Activated naive CD4-positive, alpha-beta T cell treated with anti-CD3 and anti-CD28 coated beads, Interleukin-2, amount 10 ng/mL, durations not matched to agents 7 days and 5 days (primary cell): ENCODE measurements around the gene ITGAV.

Source experiments
- CTCF ChIA-PET: fragments of 350-600 bp; sonication (Branson Sonifier 250); formaldehyde crosslinking; loops from one replicate; lab custom pipeline; 2021; ENCODE audit warnings: antibody characterized with exemption; lab: Charles Lee
- DNase-seq: peaks from one replicate; pipeline ENCODE4 v3.0.0-alpha.2; 2020
- H3K27ac Mint-ChIP-seq: one replicate; pipeline ENCODE4 v1.8.0; 2021; ENCODE audit warnings: mild to moderate bottlenecking, moderate library complexity, mixed read lengths
- H3K27me3 Mint-ChIP-seq: one replicate; pipeline ENCODE4 v1.8.0; 2021; ENCODE audit warnings: mild to moderate bottlenecking, mixed read lengths
- H3K36me3 Mint-ChIP-seq: one replicate; pipeline ENCODE4 v1.8.0; 2021; ENCODE audit warnings: mixed read lengths
- H3K4me1 Mint-ChIP-seq: one replicate; pipeline ENCODE4 v1.8.0; 2021; ENCODE audit warnings: mixed read lengths
- H3K4me3 Mint-ChIP-seq: one replicate; pipeline ENCODE4 v1.8.0; 2021; ENCODE audit warnings: mild to moderate bottlenecking, moderate library complexity, mixed read lengths
- H3K9me3 Mint-ChIP-seq: one replicate; pipeline ENCODE4 v1.8.0; 2021; ENCODE audit warnings: mixed read lengths

Gene ITGAV

DNA sequence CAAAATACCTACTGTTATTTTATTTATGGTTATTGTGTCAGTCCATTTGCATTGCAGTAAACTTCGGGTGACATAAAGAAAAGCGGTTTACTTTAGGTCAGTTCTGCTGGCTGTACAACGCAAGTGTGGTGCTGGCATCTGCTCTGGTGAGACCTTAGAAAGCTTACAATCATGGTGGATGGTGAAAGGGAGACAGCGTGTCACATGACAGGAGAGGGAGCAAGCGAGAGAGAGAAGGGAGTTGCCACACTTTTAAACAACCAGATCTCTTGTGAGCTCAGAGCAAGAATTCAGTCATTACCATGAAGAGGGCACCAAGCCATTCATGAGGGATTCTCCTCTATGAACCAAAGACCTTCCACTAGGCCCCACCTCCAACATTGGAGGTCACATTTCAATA, 102.0 kb downstream of the ITGAV start:
- DNase-seq, result no peak
- no peak overlapping the region for H3K4me3 Mint-ChIP-seq
- H3K36me3 Mint-ChIP-seq, result no peaks in the 10 kb centered on the region
- H3K27me3 Mint-ChIP-seq, result peaks cover 34% of the 10 kb centered on the region
- peaks cover 9% of the 10 kb centered on the region for H3K4me1 Mint-ChIP-seq
- H3K27ac Mint-ChIP-seq, result no peak overlapping the region
- H3K9me3 Mint-ChIP-seq, result peaks cover 9% of the 10 kb centered on the region
- CTCF ChIA-PET, result no interaction called here

DNA sequence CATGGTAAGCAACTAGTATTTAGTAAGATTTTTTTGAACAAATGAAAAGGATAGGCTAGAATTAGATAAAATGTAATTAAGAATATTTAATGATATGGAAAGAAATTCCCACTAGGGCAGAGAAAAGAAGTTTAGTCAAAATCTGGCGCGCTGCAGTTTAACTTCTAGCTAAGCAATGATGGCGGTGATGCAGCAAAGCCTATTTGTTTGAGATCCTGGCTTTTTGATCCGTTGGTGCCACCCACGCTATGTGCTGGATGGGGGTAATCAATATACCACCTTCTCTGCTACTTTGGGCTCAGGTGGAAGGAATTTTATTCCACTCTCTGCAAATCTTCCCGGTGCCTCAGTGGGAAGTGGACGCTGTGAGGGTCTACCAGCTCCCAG, 103.6 kb downstream of the ITGAV start:
- Mint-ChIP-seq H3K4me1 (peaks cover 9% of the 10 kb centered on the region), H3K27ac (no peak overlapping the region), H3K9me3 (no peaks in the 10 kb centered on the region), H3K36me3 (no peaks in the 10 kb centered on the region), H3K4me3 (peak overlapping the region; percentile 20), H3K27me3 (peaks cover 38% of the 10 kb centered on the region)
- no peak for DNase-seq
- CTCF ChIA-PET, result no interaction called here

DNA sequence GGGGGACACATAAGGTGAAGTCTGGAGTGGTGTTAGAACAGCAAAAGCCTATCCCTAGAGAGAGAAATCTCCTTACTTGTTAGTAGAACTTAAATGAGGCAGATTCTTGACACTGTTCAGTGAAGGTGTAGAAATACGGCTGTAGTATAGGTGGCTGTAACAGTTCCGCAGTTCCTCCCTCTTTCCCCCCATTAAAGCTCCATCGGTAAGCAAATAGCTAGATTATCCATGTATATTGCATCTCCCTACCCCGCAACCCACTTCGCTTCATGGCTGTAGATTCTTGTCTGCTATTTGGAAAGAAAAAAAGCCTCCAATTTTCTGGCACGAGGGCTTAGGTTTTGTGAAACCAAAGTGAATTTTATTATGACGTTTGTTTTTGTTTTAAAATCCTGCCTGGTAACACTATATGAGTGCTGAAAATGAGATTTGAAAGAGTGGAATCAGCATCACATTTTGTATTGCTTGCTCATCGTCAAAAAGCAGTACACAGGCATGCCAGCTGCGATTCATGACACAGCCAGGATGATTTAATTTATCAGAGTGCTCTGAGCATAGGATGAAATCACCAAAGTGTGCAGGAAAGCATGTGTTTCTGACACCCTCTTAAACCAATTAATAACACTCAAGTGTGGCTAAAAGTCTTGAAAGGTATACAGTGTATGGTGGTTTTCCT, 105.4 kb downstream of the ITGAV start:
- H3K9me3 Mint-ChIP-seq, result no peaks in the 10 kb centered on the region
- CTCF ChIA-PET, result interaction anchor here (1.3 to 1.5 kb wide), 2 partner anchors 54 to 193 kb away, joined by 4 read pairs; no protein-coding TSS in a partner anchor

DNA sequence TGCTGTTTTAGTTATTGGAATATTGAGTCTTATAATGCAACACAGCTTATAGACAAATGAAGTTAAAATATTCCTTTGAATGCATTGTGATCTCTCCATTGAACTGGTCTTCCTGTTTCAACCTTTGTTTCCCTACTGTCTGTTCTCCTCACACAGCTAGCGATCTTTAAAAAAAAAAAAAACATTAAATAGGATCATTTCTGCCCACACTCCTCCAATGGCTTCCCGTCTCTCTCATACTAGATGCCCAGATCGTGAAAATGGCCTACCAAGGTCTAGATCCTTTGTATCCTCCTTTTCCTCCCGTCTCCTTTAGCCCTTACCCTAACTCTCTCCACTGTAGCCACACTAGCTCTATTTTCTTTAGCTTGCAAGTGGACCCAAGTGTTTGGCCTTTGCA, 106.4 kb downstream of the ITGAV start:
- H3K36me3 Mint-ChIP-seq, result no peaks in the 10 kb centered on the region
- no peaks in the 10 kb centered on the region for H3K9me3 Mint-ChIP-seq
- no peak for DNase-seq
- no peak overlapping the region for H3K27ac Mint-ChIP-seq
- CTCF ChIA-PET, result interaction anchor here (1.3 kb wide), 1 partner anchor 55 kb away, joined by 4 read pairs; no protein-coding TSS in a partner anchor
- H3K4me3 Mint-ChIP-seq, result no peak overlapping the region
- H3K4me1 Mint-ChIP-seq, result peaks cover 9% of the 10 kb centered on the region
- peaks cover 50% of the 10 kb centered on the region for H3K27me3 Mint-ChIP-seq

More for the DNA sequence above, 105.4 kb downstream of the ITGAV start:
- H3K4me1 Mint-ChIP-seq, result peaks cover 9% of the 10 kb centered on the region
- no peak overlapping the region for H3K27ac Mint-ChIP-seq
- no peak for DNase-seq
- no peak overlapping the region for H3K4me3 Mint-ChIP-seq
- H3K36me3 Mint-ChIP-seq, result no peaks in the 10 kb centered on the region
- peaks cover 46% of the 10 kb centered on the region for H3K27me3 Mint-ChIP-seq

DNA sequence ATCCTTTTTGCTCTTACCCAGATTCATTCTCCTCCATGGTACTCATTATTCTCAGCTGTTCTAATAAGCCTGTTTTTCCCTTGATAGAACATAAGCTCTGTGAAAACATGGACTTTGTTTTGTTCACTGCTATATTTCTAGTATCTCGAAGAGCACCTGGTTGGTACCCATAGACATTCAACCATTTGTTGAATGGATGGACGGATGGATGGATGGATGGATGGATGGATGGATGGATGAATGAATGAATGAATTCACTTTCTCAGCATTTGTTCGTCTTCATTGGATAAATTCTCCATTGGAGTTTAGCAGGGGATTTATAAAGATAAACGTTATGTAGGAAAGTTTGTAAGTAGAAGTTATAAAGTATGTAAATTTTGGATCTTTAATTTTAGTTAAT, 106.9 kb downstream of the ITGAV start:
- peaks cover 9% of the 10 kb centered on the region for H3K4me1 Mint-ChIP-seq
- H3K36me3 Mint-ChIP-seq, result no peaks in the 10 kb centered on the region
- DNase-seq, result no peak
- peaks cover 48% of the 10 kb centered on the region for H3K27me3 Mint-ChIP-seq
- no peak overlapping the region for H3K4me3 Mint-ChIP-seq
- no peaks in the 10 kb centered on the region for H3K9me3 Mint-ChIP-seq
- CTCF ChIA-PET, result no interaction called here
- H3K27ac Mint-ChIP-seq, result no peak overlapping the region

DNA sequence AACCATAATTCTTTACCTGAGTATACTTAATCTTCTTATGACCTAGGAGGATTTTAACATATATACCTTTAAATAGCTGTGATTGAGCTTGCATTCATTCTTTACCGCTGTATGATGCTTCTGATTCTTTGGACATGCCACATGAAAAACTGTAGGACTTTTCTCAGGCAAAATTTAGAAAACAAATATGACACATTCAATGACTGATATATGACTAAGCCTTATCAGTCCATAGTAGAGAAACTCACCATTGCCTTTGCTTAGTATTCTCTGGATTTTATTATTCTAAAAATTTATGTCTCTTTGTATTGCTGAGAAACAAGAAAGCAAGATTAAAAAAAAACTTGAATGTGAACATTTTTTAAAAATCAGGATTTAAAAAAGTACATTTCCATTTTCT, 107.7 kb downstream of the ITGAV start:
- H3K27ac Mint-ChIP-seq, result no peak overlapping the region
- CTCF ChIA-PET, result no interaction called here
- DNase-seq, result no peak
- no peaks in the 10 kb centered on the region for H3K9me3 Mint-ChIP-seq
- peaks cover 46% of the 10 kb centered on the region for H3K27me3 Mint-ChIP-seq
- H3K36me3 Mint-ChIP-seq, result no peaks in the 10 kb centered on the region
- H3K4me1 Mint-ChIP-seq, result peaks cover 9% of the 10 kb centered on the region
- no peak overlapping the region for H3K4me3 Mint-ChIP-seq

DNA sequence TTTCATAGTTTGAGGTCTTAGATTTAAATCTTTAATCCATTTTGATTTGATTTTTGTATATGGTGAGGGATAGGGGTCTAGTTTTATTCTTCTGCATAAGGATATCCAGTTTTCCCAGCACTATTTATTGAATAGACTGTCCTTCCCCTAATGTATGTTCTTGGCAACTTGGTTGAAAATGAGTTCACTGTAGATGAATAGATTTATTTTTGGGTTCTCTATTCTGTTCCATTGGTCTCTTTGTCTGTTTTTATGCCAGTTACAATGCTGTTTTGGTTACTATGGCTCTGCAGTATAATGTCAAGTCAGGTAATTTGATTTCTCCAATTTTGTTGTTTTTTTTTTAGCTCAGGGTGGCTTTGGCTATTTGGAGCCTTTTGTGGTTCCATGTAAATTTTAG, 109.9 kb downstream of the ITGAV start:
- Mint-ChIP-seq H3K27me3 (peaks cover 32% of the 10 kb centered on the region), H3K4me1 (peaks cover 5% of the 10 kb centered on the region), H3K9me3 (no peaks in the 10 kb centered on the region), H3K4me3 (no peak overlapping the region), H3K27ac (no peak overlapping the region), H3K36me3 (no peaks in the 10 kb centered on the region)
- DNase-seq, result no peak
- CTCF ChIA-PET, result no interaction called here

DNA sequence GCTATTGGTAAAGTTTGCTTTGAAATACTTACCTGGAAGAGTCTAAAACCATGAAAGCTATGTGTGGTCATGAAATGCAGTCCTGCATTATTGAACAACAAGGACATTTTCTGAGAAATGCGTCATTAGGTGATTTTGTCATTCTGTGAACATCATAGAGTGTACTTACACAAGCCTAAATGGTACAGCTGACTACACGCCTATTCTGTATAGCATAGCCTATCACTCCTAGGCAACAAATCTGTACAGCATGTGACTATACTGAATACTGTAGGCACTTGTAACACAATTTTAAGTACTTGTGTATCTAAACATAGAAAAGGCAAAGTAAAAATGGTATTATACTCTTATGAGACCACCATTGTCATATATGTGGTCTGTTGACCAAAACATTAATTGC, 112.2 kb downstream of the ITGAV start:
- H3K36me3 Mint-ChIP-seq, result no peaks in the 10 kb centered on the region
- CTCF ChIA-PET, result no interaction called here
- no peak for DNase-seq
- H3K9me3 Mint-ChIP-seq, result no peaks in the 10 kb centered on the region
- H3K27me3 Mint-ChIP-seq, result peaks cover 15% of the 10 kb centered on the region
- no peaks in the 10 kb centered on the region for H3K4me1 Mint-ChIP-seq
- H3K27ac Mint-ChIP-seq, result no peak overlapping the region
- H3K4me3 Mint-ChIP-seq, result no peak overlapping the region

DNA sequence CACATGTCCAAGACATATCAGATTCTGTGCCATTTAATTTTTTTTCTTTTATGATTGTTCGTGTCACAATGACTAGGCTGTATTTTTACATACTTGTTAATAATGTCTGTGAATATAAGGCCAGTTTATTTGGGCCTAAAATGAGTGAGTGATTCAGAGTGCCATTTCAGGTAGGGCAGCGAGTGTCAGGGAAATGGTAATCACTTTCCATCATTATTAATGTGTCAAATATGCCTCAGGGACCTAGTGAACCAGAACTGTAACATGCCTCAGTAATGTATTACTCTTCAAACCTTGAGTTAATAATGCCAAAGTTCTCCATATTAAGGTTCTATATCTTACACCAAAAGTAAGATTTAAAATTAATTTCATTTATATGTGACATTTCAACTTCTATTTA, 112.6 kb downstream of the ITGAV start:
- CTCF ChIA-PET, result no interaction called here
- Mint-ChIP-seq H3K27me3 (peaks cover 12% of the 10 kb centered on the region), H3K9me3 (no peaks in the 10 kb centered on the region), H3K27ac (no peak overlapping the region), H3K4me3 (no peak overlapping the region), H3K4me1 (no peaks in the 10 kb centered on the region), H3K36me3 (no peaks in the 10 kb centered on the region)
- DNase-seq, result no peak

DNA sequence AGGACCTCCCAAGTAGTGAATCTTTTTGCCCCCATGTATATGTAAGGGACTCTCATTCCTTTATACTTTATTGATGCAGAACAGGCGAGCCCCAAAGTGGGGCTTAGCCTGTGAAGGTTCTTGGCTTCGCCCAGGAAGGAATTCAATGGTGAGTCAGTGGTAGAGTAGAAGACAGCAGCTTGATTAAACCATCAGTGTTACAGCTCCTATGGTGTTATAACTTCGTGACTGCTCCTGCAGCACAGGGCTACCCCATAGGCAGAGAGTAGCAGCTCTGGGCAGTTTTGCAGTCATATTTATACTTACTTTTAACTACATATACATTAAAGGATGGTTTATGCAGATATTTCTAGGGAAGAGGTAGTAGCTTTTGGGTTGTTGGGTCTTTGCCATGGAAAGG, 115.0 kb downstream of the ITGAV start:
- no peak for DNase-seq
- Mint-ChIP-seq H3K27ac (no peak overlapping the region), H3K4me3 (no peak overlapping the region), H3K4me1 (no peaks in the 10 kb centered on the region), H3K36me3 (no peaks in the 10 kb centered on the region), H3K9me3 (no peaks in the 10 kb centered on the region), H3K27me3 (peaks cover 5% of the 10 kb centered on the region)
- CTCF ChIA-PET, result no interaction called here

DNA sequence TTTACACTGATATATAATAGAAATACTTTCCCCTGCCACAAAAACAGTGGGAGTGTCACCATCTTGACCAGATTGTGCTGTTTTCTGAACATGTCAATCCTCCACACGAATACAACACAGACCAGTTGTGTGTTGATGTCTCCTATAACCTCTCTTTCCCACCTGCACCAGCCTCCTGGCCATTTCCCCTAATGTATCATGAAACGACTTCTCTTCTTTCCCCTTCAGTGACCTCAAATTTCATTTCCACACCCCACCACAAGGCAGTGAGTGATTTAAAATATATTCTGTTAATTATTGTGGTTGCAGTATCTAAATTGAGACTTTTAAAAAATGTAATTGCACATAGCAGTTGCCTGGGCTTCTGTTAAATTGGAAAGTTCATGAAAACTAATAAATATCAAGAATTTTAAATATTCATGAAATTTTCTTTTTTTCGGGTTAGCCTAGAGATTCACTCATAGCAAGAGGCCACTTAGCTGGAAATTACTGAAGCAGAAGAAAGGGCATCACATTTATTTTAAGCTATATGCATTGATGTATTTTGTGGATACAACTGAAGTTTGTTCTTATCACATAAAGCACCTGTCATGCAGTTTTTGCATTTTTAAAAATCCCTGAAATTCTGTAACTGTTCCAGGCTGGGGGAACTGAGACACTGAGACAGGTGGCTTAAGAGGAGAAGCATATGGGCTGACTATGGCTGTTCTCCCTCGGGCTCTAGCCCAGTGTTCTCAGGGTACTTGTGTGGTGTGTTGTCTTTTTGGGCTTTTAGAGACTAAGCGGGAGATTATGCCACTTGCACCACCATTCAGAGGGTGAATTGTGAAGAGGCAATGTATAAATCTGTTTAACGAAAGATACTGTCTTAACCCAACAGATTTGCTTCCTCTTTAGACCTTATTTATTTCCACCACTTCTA, 119.9 kb downstream of the ITGAV start:
- no peak for DNase-seq
- Mint-ChIP-seq H3K27ac (no peak overlapping the region), H3K4me3 (no peak overlapping the region), H3K27me3 (no peaks in the 10 kb centered on the region), H3K4me1 (no peaks in the 10 kb centered on the region), H3K9me3 (no peaks in the 10 kb centered on the region), H3K36me3 (no peaks in the 10 kb centered on the region)
- CTCF ChIA-PET, result no interaction called here

DNA sequence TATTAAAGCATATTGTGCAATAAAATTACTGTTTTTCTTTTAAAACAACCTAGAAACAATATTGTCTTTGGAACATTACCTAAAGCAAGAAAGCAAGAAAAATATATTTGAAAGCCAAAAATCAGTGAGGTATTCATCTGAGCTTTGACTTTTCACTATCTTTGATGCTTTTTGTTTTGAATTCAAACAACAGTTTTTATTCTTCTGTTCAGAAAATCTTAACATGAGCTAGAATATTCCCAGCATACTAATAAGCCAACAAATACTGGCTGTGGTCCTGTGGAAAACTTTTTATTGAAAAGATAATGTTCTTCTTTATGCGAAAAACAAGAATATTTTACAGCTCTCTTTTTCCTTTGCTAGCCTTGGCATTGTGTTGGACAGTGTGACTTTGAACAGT, 123.8 kb downstream of the ITGAV start:
- Mint-ChIP-seq H3K4me3 (no peak overlapping the region), H3K36me3 (no peaks in the 10 kb centered on the region), H3K4me1 (no peaks in the 10 kb centered on the region), H3K9me3 (no peaks in the 10 kb centered on the region), H3K27ac (no peak overlapping the region), H3K27me3 (no peaks in the 10 kb centered on the region)
- DNase-seq, result no peak
- CTCF ChIA-PET, result no interaction called here

DNA sequence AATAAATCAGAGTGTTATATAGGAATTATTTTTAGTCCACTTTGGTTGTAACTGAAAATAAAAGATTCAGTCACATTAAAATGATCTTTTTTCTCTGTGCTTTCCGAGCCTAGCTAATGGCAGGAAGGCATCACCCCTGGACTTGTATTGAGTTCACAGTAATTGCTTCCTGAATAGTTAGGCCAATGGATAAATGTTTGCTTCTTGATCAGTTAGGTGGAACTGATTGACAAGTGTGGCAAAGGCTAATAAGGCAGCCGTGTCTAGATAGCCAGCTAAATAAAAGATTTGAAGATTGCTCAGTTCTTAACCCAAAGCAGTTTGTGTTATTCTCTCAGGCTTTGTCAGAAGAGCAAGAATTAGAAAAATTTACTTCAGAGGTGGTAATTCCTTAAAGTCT, 124.8 kb downstream of the ITGAV start:
- DNase-seq, result no peak
- CTCF ChIA-PET, result no interaction called here
- Mint-ChIP-seq H3K36me3 (no peaks in the 10 kb centered on the region), H3K27me3 (no peaks in the 10 kb centered on the region), H3K27ac (no peak overlapping the region), H3K4me3 (no peak overlapping the region), H3K4me1 (no peaks in the 10 kb centered on the region), H3K9me3 (no peaks in the 10 kb centered on the region)

DNA sequence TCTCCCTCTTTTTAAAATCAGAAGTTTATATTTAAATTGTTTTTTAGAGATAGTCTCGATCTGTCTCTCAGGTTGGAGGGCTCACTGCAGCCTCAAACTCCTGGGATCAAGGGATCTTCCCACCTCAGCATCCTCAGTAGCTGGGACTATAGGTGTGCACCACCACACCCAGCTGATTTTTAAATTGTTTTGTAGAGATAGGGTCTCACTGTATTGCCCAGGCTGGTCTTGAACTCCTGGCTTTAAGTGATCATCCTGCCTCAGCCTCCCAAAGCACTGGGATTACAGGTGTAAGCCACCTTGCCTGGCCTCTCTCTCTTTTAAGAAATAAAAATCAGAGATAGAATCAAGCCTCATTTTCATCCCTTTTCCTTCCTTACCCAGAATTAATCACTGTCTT, 126.1 kb downstream of the ITGAV start:
- no peaks in the 10 kb centered on the region for H3K36me3 Mint-ChIP-seq
- no peaks in the 10 kb centered on the region for H3K9me3 Mint-ChIP-seq
- H3K27ac Mint-ChIP-seq, result no peak overlapping the region
- no peaks in the 10 kb centered on the region for H3K4me1 Mint-ChIP-seq
- no peak for DNase-seq
- H3K4me3 Mint-ChIP-seq, result no peak overlapping the region
- CTCF ChIA-PET, result no interaction called here
- H3K27me3 Mint-ChIP-seq, result no peaks in the 10 kb centered on the region

DNA sequence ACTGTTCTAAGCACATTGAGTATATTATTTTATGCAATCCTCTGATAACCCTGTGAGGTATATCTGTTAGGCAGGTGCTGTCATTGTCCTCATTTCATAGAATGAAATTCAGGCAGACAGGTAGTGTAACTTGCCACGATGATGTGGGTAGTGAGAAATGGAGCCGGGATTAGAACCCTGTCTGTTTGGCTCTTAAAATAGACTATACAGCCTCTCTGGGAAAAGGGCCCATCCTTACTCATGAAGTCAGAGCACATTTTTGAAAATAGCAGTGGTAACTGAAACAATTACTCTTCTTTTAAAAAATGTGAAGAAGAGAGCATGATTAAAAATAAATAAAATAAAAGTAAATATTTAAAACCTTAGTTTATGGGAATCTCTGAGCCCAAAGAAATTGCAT, 127.0 kb downstream of the ITGAV start:
- CTCF ChIA-PET, result no interaction called here
- no peaks in the 10 kb centered on the region for H3K36me3 Mint-ChIP-seq
- no peak overlapping the region for H3K27ac Mint-ChIP-seq
- H3K4me1 Mint-ChIP-seq, result no peaks in the 10 kb centered on the region
- DNase-seq, result no peak
- H3K9me3 Mint-ChIP-seq, result no peaks in the 10 kb centered on the region
- H3K27me3 Mint-ChIP-seq, result no peaks in the 10 kb centered on the region
- H3K4me3 Mint-ChIP-seq, result no peak overlapping the region
